Measurements from ENCODE around the gene RPGR. TPM values are rescaled to one million over a fixed set of nuclear protein-coding genes. Genes with fewer than 3 reads are reported as not detected.
A peak's percentile ranks its signal among the peaks of the same experiment; 100 is the strongest.

RPGR gene
- polyA plus RNA-seq, 1 donor (not counting 4 experiments of a cell fraction or from before 2014, with no cell fraction given), result 2.4 TPM

DNA sequence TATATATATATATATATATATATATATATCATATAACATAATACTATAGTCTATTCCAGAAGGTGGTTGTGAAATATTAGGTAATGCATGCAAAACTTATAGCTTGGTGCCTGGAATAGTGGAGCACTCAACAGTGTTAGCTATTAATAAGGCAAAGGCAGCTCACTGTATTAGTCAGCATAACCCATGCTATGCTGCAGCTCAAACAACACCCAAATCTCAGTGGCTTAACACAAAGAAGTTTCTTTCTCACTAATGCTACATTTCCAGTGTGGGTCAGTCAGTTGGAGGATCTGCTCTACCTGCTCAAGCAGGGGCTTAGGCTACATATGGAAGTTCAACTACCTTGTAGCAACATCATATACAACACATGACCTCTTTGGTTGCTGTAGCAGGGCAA lies 5.2 kb upstream of the RPGR start:
- DNase-seq (ENCODE audit: low read depth, low spot score) (no peak), FAIRE-seq (no peak)
- dilution Hi-C loops (cut with MboI; ENCODE audit: extremely low pct_ligation_motif_present, low sequenced_read_pairs), result no loop called here
- no peaks in the 10 kb centered on the region for H4K20me1 ChIP-seq (ENCODE audit: control insufficient read depth, extremely low read depth, insufficient read depth, low read length)
- no peaks in the 10 kb centered on the region for H3K9me3 ChIP-seq (ENCODE audit: control insufficient read depth, low read depth, low read length)
- H3K9me1 ChIP-seq (ENCODE audit: control insufficient read depth, extremely low read depth, insufficient read depth, low read length), result no peaks in the 10 kb centered on the region
- no peak overlapping the region for H3K4me3 ChIP-seq (ENCODE audit: control insufficient read depth in 2 of 3, extremely low read depth in 1 of 3, insufficient read depth in 2 of 3, low read depth in 1 of 3, low read length in 3 of 3)
- no peak overlapping the region for H2AFZ ChIP-seq (ENCODE audit: control insufficient read depth, low read length)
- no peak overlapping the region for H3K9ac ChIP-seq (ENCODE audit: control insufficient read depth, extremely low read depth, insufficient read depth, low read length)
- no peaks in the 10 kb centered on the region for H3K27me3 ChIP-seq (ENCODE audit: control insufficient read depth, extremely low read depth, insufficient read depth, low read length)
- no peaks in the 10 kb centered on the region for H3K4me1 ChIP-seq (ENCODE audit: control insufficient read depth, extremely low read depth, insufficient read depth, low read length)
- H3K4me2 ChIP-seq (ENCODE audit: control insufficient read depth, extremely low read depth, insufficient read depth, low read depth, low read length), result no peak overlapping the region
- TF ChIP-seq EZH2 (IDR thresholded peaks at IDR 0.05; ENCODE audit: low read length), result no peak
- TF ChIP-seq, protein P1, sequence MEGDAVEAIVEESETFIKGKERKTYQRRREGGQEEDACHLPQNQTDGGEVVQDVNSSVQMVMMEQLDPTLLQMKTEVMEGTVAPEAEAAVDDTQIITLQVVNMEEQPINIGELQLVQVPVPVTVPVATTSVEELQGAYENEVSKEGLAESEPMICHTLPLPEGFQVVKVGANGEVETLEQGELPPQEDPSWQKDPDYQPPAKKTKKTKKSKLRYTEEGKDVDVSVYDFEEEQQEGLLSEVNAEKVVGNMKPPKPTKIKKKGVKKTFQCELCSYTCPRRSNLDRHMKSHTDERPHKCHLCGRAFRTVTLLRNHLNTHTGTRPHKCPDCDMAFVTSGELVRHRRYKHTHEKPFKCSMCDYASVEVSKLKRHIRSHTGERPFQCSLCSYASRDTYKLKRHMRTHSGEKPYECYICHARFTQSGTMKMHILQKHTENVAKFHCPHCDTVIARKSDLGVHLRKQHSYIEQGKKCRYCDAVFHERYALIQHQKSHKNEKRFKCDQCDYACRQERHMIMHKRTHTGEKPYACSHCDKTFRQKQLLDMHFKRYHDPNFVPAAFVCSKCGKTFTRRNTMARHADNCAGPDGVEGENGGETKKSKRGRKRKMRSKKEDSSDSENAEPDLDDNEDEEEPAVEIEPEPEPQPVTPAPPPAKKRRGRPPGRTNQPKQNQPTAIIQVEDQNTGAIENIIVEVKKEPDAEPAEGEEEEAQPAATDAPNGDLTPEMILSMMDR (optimal IDR thresholded peaks at IDR 0.05 in 1 of 3, IDR thresholded peaks at IDR 0.05 in 1 of 3, conservative IDR thresholded peaks at IDR 0.05 in 1 of 3; ENCODE audit: extremely low read depth in 1 of 3, insufficient read depth in 2 of 3, low read length in 3 of 3), result no peak
- H3K27ac ChIP-seq (ENCODE audit: control insufficient read depth, insufficient read depth, low read length), result no peak overlapping the region
- no peaks in the 10 kb centered on the region for H3K36me3 ChIP-seq (ENCODE audit: control insufficient read depth in 2 of 2, extremely low read depth in 1 of 2, insufficient read depth in 2 of 2, low read length in 2 of 2)
- no peaks in the 10 kb centered on the region for H3K79me2 ChIP-seq (ENCODE audit: control insufficient read depth, insufficient read depth, low read length)

DNA sequence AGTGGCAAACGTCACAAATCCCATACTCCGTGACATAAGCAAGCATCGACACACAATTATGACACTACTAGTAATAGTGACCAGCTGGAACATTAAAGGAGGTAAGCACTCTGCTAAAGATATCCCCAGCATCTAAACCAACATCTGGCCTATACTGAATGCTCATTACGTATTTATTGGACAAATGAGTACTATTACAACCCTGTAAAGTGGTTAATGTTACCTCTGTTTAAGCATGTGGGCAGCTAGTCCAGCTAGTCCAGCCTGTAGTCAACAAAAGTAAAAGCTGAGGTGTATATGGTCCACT lies 419 bp upstream of the RPGR start:
- dilution Hi-C loops (cut with MboI; ENCODE audit: extremely low pct_ligation_motif_present, low sequenced_read_pairs), result no loop called here
- TF ChIP-seq, protein P1 (optimal IDR thresholded peaks at IDR 0.05 in 1 of 3, IDR thresholded peaks at IDR 0.05 in 1 of 3, conservative IDR thresholded peaks at IDR 0.05 in 1 of 3; ENCODE audit: extremely low read depth in 1 of 3, insufficient read depth in 2 of 3, low read length in 3 of 3), result peak in 1 of 3 experiments; percentile 8
- no peak for TF ChIP-seq EZH2 (IDR thresholded peaks at IDR 0.05; ENCODE audit: low read length)
- H3K4me2 ChIP-seq (ENCODE audit: control insufficient read depth, extremely low read depth, insufficient read depth, low read depth, low read length), result peak overlapping the region; percentile 27
- H3K4me3 ChIP-seq (ENCODE audit: control insufficient read depth in 2 of 3, extremely low read depth in 1 of 3, insufficient read depth in 2 of 3, low read depth in 1 of 3, low read length in 3 of 3), result peak overlapping the region in 1 of 3 experiments; percentile 7
- no peaks in the 10 kb centered on the region for H3K9me3 ChIP-seq (ENCODE audit: control insufficient read depth, low read depth, low read length)
- DNase-seq (ENCODE audit: low read depth, low spot score) (no peak), FAIRE-seq (no peak)
- peak overlapping the region; percentile 77 for H2AFZ ChIP-seq (ENCODE audit: control insufficient read depth, low read length)
- H3K9ac ChIP-seq (ENCODE audit: control insufficient read depth, extremely low read depth, insufficient read depth, low read length), result no peak overlapping the region
- no peaks in the 10 kb centered on the region for H4K20me1 ChIP-seq (ENCODE audit: control insufficient read depth, extremely low read depth, insufficient read depth, low read length)
- H3K79me2 ChIP-seq (ENCODE audit: control insufficient read depth, insufficient read depth, low read length), result no peaks in the 10 kb centered on the region
- no peak overlapping the region for H3K27ac ChIP-seq (ENCODE audit: control insufficient read depth, insufficient read depth, low read length)
- no peaks in the 10 kb centered on the region for H3K27me3 ChIP-seq (ENCODE audit: control insufficient read depth, extremely low read depth, insufficient read depth, low read length)
- H3K4me1 ChIP-seq (ENCODE audit: control insufficient read depth, extremely low read depth, insufficient read depth, low read length), result no peaks in the 10 kb centered on the region
- no peaks in the 10 kb centered on the region for H3K36me3 ChIP-seq (ENCODE audit: control insufficient read depth in 2 of 2, extremely low read depth in 1 of 2, insufficient read depth in 2 of 2, low read length in 2 of 2)
- no peaks in the 10 kb centered on the region for H3K9me1 ChIP-seq (ENCODE audit: control insufficient read depth, extremely low read depth, insufficient read depth, low read length)

Data from keratinocyte (primary cell).